HG02763 (cell line): ENCODE data around the gene HDAC9.

Experiments
- ATAC-seq: cut with Tn5 transposase; IDR thresholded peaks from one replicate; pipeline ENCODE4 v1.9.1; 2021; ENCODE audit warnings: mild to moderate bottlenecking, moderate library complexity; ENCODE audit not compliant: unreplicated experiment

HDAC9 gene

DNA sequence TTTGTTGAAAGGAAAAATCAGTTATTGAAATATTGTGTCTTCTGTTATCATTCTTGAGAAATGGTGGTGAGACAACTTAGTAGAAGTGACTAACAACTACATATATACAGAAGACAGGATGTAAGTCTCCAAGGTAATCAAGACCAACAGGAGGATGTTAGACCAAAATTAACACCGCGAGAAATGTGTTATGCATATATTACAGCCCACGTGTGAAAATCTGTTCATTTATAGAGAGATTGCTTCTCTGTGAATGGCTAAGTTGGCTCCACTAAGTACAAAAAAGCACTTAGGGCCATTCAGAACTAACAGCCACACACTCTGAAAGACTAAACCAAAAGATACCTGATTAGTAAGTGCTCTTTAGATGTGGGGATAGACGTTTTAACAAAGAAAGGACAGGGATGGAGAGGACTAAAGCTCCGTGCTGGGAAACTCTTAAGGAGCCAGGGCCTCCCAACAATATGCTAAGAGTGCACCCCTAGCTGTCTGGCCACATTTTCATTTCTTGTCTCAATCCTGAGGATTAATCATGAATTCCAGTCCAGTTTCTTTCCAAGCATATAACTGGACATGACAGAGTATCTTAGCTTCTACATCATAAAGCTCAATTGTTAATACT lies 26.5 kb downstream of the HDAC9 start:
- ATAC-seq: no peak

DNA sequence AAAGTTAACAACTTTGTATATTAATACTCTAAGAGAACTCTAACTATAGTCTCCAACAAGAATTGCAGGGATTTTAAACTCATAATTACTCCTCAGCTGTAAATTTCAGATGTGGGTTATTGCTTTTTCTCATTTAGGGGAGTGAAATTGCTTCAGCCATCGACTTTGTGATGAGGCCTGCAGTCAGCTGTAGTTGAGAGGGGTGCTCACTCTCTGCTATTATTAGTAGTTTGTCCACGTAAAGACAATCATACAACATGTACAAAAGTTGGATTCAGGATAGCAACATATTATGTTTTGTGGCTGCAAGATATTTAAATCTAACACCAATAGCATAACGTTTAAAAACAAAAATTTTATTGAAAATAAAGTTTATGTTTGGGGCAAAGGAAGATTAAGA lies 28.7 kb downstream of the HDAC9 start:
- ATAC-seq: no peak

DNA sequence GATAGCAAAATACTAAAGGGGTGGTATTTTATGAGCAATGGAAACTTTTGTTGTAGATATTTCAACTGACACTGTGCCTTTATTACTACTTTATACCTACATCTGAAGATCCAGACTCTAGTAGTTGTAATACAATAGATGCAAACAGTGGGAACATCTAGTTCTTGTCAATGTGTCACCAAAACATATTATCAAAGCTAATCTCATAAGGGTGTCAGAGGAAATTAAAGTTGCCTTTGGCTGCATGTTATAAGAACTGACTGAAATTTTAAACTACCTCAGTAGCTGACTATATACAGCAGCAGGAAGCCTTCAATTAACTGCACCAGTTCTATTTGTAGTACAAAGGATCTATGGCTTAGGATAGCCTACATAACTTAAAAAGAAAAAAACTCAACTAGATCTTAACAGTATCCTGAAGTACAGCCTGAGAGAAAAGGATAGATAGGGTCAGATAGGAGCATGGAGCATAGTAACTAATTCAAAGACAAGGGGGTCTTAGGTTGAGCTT lies 30.9 kb downstream of the HDAC9 start:
- no peak for ATAC-seq

DNA sequence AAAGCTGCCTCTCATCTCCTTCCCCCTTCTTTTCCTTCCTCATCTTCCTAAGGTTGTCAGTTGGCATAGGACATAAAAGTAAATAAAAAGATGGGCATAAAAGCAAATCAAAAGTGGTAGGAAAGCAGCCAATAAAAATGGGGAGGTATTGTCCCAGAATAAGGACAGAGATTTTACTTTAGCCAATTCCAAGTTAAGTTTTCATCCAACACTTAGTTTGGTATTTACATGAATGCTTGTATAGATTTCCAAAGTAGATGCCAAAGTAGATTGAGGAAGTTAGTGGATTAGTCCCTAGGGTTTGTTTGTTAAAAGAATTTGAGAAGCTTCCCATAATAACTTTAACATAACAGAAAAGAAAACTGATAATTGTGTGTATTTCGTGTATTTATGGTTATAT lies 33.7 kb downstream of the HDAC9 start:
- no peak for ATAC-seq

DNA sequence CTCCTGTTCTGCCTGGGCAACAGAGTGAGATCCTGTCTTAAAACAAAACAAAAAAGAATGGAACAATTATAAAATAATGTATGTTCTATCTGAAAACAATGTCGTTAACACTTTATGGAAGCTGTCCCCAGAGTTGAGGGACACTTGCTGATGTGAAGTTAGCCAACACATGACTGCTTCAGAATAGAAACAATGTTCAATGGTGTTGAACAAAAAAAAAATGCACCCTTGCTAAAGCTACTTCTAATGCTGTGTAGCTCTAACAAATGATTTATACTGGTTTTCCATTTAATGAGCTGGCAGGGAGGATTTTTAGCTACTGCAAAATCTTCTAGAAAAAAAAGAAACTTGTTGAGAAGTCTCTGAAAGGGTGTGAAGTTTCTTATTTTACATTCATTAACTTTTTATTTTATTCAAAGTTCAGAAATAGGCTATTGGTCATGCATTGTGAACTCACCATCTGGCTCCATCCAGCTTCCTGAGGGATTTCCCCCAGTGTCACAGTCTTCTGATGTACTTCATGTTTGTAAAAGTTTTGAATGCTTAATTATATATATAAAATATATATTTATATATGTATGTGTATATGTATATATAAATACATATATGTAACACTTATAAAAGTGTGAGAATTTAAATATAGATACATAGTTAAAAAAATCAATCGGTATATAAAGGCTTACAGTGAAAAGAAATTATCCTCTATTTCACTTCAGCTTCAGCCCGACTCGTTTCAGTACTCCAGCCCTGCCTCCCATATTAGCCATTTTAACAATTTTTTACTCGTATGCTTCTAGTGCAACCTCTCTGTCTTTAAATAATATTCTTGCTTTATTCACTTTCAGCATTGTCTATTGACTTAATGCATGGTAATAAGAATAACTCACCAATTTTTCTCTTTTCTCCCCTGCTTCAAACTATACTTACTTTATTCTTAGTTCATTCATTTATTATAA lies 35.0 kb downstream of the HDAC9 start:
- ATAC-seq: peak; percentile 74

DNA sequence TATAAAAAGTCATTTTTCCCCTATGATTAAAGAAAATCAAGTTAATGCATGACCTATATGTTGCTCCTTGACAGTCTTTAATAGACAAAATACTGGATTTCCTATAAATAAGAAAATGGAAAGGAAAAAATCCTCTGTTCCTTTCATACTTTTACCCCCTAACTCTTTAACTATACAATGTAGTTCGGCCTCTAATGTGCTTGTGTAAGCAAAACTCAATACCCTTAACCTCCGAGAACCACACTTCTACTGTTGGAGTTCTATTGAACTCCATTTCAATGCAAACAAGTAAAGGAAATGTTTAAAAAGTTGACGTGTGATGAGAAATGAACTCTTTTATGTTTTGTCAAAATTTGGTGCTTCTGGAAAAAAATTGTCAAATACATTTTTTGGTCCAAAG lies 36.0 kb downstream of the HDAC9 start:
- no peak for ATAC-seq

DNA sequence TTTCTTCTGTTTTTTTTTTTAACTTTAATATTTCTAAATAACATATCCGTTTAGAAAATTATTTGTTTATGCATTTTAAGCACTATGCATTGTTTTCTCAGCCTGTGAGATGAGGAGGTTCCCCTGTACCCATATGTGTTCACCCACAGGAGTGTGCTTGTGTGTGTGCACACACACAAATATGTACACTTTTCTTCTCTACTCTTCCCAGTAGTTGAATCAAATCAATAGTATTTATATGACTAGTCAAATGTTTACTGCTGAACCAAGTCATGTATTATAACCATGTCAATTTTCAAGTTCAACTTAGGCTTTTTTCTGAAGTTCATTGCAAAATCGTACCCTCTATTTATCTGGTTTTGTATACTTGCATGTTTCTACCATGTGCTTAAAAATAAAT lies 37.3 kb downstream of the HDAC9 start:
- no peak for ATAC-seq

DNA sequence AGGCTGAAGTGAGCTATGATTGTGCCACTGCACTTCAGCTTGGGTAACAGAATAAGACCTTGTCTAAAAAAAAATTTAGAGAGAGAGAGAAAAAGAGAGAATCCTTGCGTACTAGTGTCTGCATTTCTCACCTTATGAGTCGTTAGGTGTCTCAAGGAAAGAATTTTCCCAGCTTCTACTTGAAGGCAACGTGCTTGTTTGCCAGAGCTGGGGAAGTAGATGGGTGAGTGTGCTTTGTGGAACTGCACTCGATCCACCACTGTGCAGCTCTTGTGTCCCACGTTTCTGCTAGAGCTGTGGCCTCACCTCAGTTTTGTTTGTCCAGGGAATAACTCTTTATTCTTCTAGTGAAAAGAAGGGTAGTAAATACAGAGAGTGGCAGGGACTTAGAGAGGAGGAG lies 38.9 kb downstream of the HDAC9 start:
- ATAC-seq: no peak

DNA sequence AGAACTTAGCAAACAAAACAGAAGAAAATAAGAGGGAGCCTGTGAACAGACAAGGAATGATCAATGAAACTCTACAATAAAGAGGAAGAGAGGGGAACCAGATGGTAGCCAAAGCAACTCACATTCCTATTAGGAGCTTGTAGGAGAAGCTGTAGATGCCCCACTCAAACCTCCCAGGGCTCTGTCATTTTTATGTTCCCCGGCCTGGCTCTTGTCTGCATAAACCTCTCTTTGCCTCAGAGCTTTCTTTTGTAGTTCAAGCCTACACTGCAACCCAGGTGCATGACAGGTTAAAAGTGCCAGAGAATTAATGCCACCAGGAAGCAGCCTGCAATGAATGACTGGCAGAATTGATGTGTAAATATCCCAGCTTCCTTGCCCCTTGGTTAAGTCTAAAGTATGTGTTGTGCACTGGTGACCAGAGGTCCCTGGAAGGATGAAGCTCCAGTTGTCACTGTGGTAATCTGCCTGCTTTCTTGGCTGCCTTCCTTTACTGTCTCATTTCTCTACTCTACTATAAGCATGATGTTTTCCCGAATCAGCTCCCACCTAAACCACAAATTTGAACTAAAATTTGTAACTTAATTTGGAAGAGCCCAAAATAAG lies 40.4 kb downstream of the HDAC9 start:
- ATAC-seq: no peak

DNA sequence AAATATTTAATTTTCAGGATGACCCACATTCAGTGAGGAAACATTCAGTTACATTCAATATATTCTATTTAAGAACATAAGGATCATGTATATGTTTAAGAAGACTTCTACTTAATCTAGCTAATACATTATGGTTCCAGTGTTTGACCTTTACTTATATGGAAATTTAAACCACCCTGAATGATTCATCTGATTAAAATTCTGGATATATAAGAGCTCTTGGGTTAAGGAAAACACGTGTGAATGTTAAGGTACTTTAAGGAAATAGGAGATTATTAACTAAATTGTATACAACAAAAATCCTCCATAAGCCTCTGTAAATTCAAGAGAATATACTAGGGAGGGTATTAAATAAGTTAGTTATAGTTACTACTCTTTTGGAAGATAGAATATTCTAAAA lies 40.9 kb downstream of the HDAC9 start:
- no peak for ATAC-seq

DNA sequence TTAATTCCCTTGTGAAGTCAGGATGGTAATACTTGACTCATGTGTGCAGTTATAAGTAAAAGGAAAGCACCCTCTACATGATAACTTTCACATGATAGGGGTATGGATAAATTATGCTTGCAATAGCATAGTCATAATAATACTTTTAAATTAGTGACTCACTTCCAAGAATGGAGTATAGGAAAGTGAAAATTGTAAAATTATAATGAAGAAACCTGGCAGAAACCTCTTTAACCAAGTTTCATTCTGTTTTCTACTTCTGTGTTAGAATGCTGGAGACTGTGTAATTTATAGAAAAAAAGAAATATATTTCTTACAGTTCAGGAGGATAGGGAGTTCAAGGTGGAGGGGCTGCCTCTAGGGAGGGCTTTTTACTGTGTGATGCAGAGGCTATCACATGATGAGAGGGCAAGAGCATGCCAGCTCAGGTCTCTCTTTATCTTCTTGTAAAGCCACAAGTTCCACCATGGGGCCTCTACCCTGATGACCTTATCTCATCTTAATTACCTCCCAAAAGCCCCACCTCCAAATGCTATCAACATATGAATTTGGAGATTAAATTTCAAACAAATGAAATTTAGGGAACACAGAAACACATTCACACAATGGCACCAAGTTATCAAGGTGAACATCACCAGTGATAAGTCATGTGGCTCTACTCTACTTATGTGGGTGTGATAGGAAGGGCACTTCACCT lies 43.2 kb downstream of the HDAC9 start:
- peak; percentile 54 for ATAC-seq

DNA sequence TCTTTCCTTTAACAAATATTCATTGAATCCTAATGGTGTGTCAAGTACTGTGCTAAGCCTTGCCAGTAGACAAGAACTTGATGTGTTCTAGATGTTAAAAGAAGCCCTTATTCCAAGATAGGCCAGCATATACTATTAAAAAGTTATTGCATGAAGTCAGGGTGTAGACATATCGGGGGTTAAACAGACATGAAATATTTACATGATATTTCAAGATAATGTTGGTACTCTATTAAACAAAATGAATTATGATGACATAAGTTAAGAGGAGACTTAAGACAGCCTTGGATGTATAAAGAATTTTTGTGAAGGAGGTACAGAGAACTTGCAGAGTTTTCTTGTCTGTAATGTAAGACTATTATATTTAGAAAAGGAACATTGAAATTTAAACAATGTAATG lies 44.8 kb downstream of the HDAC9 start:
- ATAC-seq: no peak

DNA sequence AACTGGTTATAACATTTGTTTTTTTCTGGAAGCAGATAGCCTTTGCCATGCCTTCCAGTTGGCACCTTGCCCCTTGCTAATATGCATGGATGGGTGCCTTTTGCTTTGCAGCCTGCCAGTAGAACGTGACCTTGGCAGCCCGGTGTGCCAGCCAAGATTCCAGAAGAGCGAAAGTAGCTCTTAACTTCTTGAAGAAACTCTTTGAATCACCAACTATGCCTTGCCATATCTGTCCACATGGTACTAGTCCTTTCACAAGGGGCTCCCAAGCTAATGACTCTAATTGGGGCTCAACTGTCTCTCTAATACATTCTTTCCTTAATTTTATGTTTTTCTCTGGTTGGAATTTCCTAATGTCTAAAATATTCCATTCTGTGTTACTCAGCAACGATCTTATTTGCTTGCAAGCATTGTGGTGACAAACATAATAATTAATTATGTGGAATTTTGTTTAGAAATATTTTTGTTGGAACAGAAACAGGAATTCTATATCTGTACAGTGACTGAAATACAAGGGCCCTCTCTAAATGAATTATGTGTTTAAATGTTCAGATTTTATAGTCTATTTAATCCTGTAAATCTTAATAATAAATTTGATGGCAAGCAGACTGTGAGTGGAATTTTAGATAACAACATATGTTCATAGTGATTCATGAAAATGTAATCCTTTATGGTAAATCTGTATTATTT lies 45.8 kb downstream of the HDAC9 start:
- no peak for ATAC-seq

DNA sequence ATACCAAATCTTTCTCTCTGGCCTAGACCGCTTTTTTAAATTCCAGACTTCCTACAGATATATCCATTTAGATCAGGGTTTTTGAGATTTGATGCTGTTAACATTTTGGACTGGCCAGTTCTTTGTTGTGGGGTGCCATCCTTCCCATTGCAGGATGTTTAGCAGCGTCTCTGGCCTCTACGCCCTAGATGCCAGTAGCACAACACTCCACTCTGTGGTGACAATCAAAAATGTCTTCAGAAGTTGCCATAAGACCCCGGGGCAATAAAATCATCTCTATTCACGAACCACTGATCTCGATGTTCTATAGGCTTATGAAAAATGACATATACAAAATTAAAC lies 46.3 kb downstream of the HDAC9 start:
- ATAC-seq: no peak

DNA sequence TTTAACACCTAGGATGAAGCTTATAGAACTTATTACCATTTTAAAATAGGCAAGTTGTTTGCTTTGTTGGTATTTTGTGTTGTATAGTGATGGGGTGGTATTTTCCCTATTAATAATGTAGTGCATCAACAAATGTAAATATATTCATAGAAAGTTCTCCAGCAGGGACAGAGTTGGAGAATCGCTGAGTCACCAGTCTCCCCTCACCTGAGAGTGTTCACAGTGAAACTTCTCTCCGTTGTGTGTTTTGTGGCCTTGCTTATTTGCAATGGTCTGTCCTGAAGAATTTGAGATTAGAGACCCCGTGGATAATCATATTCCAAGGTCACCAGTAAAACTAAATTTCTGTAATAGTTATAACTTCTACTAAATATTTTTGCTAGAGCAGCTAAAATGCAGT lies 51.0 kb downstream of the HDAC9 start:
- ATAC-seq: no peak

DNA sequence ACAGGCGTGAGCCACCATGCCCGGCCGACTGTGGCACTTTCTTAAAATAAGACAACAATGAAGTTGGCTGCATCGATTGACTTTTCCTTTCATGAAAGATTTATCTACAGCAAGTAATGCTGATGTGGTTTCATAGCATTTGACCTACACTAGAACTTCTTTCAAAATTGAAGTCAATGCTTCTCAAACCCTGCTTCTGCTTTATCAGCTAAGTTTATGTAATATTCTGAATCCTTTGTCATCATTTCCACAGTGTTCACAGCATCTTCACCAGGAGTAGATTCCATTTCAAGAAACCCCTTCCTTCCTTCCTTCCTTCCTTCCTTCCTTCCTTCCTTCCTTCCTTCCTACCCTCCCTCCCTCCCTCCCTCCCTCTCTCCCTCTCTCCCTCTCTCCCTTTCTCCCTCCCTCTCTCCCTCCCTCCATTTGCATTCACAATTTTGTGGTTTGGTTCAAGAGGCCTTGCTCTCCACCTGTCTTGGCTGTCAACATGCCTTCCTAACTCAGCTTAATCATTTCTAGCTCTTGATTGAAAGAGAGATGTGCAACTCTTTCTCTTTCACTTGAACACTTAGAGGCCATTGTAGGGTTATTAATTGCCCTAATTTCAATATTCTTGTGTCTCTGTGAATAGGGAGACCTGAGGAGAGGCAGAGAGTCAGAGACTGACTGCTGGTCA lies 52.1 kb downstream of the HDAC9 start:
- ATAC-seq: peak; percentile 75

DNA sequence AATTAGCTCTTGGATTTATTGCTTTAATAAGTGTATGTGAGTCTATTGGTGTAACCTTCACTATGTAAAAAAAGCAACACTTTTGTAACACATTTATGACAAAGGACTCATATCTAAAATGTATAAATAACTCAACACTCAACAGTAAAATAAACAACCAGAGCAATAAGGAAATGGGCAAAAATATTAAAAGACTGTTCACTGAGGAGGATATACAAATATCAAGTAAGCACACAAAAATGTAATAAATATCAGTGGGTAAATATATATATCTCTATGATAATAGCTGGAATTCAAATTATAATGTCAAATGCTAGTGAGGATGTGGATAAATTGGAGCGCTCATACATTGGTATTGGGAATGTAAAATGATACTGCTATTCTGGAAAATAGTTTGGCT lies 53.0 kb downstream of the HDAC9 start:
- ATAC-seq: no peak

DNA sequence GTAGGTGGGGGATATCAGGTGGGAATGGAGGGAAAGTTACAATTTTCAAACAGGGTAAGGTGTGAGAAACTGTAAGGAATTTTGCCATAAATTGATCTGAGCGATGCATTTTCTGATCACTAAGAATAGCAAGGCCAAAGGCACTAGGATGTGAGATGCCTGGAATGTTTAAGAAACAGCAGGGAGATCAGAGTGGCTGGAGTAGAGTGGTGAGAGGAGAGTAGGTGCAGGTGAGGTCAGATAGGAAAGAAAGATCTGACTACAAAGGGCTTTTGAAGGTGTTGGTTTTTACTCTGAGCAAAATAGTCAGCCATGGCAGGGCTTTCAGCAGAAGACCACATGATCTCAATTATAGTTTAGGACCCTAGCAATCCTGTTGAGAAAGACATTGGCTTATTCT lies 55.0 kb downstream of the HDAC9 start:
- ATAC-seq: no peak

DNA sequence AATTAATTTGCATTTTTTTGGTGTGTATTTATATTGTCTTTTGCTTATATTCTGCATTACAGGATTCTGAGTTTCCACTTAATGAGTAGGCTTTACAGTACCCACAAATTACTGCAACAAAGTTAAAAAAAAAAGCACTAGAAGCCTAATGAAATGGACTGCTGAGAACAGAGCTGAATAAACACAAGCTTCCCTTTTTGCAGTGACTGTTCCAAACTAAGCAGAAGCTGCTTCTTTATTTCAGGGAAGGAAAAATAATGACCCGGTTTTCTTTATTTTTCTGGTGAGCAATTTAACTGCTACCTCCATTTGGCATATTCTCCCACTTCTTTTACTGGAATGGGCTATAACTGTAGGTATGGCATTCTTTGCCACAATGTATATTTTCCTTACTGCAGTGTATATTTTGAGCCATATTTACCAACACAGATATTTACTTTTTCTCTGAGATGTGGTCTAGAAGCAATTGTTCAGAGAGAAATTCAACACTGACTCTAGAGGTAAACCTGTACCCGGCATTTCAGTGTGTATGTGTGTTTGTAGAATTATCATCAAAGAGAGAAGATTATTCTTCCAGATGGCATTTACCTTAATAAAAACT lies 56.9 kb downstream of the HDAC9 start:
- ATAC-seq: no peak
